Measurements from ENCODE around the gene UBTF. TPM values are rescaled to one million over a fixed set of nuclear protein-coding genes. Genes with fewer than 3 reads are reported as not detected.

The UBTF gene
- total RNA-seq, 1 donor from 2014 or later = 23.7 TPM

GRCh38 chr17:44171931-44172455 is 47.5 kb downstream of the UBTF start:
- Mint-ChIP-seq H3K9me3 (no peaks in the 10 kb centered on the region), H3K27ac (peak overlapping the region; percentile 60), H3K36me3 (peaks cover 10% of the 10 kb centered on the region), H3K4me1 (peaks cover 21% of the 10 kb centered on the region), H3K4me3 (no peak overlapping the region), H3K27me3 (ENCODE audit: insufficient read depth, low read depth) (peaks cover 3% of the 10 kb centered on the region)
- no peak overlapping the region for H3K4me2 ChIP-seq
- H4K20me1 ChIP-seq (ENCODE audit: low read depth) = no peaks in the 10 kb centered on the region
- no peaks in the 10 kb centered on the region for H3K27me3 ChIP-seq
- H3K27ac ChIP-seq = no peak overlapping the region
- no peak overlapping the region for H3K9ac ChIP-seq
- no peak overlapping the region for H2AFZ ChIP-seq (replicated peaks)
- no peaks in the 10 kb centered on the region for H3K36me3 ChIP-seq
- H3K9me3 ChIP-seq (ENCODE audit: low read depth) = no peaks in the 10 kb centered on the region
- TF ChIP-seq EZH2phosphoT487 (IDR thresholded peaks at IDR 0.05) (no peak), EZH2 (IDR thresholded peaks at IDR 0.05) (no peak)
- TF ChIP-seq, protein P1, sequence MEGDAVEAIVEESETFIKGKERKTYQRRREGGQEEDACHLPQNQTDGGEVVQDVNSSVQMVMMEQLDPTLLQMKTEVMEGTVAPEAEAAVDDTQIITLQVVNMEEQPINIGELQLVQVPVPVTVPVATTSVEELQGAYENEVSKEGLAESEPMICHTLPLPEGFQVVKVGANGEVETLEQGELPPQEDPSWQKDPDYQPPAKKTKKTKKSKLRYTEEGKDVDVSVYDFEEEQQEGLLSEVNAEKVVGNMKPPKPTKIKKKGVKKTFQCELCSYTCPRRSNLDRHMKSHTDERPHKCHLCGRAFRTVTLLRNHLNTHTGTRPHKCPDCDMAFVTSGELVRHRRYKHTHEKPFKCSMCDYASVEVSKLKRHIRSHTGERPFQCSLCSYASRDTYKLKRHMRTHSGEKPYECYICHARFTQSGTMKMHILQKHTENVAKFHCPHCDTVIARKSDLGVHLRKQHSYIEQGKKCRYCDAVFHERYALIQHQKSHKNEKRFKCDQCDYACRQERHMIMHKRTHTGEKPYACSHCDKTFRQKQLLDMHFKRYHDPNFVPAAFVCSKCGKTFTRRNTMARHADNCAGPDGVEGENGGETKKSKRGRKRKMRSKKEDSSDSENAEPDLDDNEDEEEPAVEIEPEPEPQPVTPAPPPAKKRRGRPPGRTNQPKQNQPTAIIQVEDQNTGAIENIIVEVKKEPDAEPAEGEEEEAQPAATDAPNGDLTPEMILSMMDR (IDR thresholded peaks at IDR 0.05) = no peak
- peaks cover 3% of the 10 kb centered on the region for H3F3A ChIP-seq (ENCODE audit: low read depth)
- DNase-seq (ENCODE audit: low spot score) = no peak
- no peak overlapping the region for H3K4me3 ChIP-seq
- H3K4me1 ChIP-seq = peaks cover 11% of the 10 kb centered on the region
- H3K79me2 ChIP-seq (ENCODE audit: low read depth) = no peaks in the 10 kb centered on the region

DNA sequence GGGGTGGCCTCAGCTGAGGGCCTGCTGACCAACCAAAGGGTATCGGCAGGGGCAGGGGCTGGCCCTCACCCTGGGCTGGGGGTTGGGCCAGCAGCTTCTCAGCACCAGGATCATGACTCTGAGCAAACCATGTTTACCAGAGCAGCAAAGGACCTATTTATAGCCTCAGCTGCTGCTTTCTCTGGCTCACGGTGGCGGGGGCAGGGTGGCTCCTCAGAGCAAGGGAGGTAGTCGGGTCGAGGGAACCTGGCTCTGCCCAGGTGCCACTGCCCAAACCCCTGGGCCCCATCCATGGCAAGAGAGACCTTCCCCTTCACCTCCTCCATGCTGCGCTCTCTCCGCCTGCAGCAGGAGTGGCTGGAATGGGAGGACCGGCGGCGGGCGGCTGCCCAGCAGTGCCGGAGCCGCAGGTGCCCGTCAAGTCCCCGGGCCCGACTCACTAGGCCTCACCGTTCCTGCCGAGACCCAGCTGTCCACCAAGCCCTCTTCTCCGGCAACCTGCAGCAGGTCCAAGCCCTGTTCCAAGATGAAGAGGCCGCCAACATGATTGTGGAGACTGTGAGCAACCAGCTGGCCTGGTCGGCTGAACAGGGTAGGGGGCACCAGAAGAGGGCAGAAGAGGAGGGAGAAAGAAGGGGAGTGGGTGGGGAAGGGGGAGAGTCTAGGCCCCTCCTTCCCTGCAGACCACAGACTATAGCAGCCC is 48.8 kb downstream of the UBTF start, which contains the start of gene ASB16:
Gene ASB16, plus strand, starts transcription at position 206 of the 703 bp plus-strand sequence. Its CDS starts 86 bp downstream, at position 292.
- no peaks in the 10 kb centered on the region for H3K9me3 Mint-ChIP-seq
- DNase-seq (ENCODE audit: low spot score) = peak; percentile 40
- no peaks in the 10 kb centered on the region for H3K9me3 ChIP-seq (ENCODE audit: low read depth)
- H3F3A ChIP-seq (ENCODE audit: low read depth) = peaks cover 3% of the 10 kb centered on the region
- H3K4me1 Mint-ChIP-seq = peaks cover 21% of the 10 kb centered on the region
- H3K27me3 ChIP-seq = no peaks in the 10 kb centered on the region
- H3K4me3 Mint-ChIP-seq = no peak within 1 kb of the TSS
- no peaks in the 10 kb centered on the region for H3K36me3 ChIP-seq
- peaks cover 11% of the 10 kb centered on the region for H3K4me1 ChIP-seq
- no peak within 1 kb of the TSS for H2AFZ ChIP-seq (replicated peaks)
- TF ChIP-seq, protein P1 (IDR thresholded peaks at IDR 0.05) = peak; percentile 19
- no peak for TF ChIP-seq EZH2 (IDR thresholded peaks at IDR 0.05)
- H4K20me1 ChIP-seq (ENCODE audit: low read depth) = no peaks in the 10 kb centered on the region
- no peak within 1 kb of the TSS for H3K4me3 ChIP-seq
- H3K9ac ChIP-seq = no peak within 1 kb of the TSS
- H3K4me2 ChIP-seq = peak within 1 kb of the TSS; percentile 45
- H3K79me2 ChIP-seq (ENCODE audit: low read depth) = no peaks in the 10 kb centered on the region
- no peak within 1 kb of the TSS for H3K27ac Mint-ChIP-seq
- H3K27me3 Mint-ChIP-seq (ENCODE audit: insufficient read depth, low read depth) = peaks cover 4% of the 10 kb centered on the region
- peaks cover 5% of the 10 kb centered on the region for H3K36me3 Mint-ChIP-seq
- H3K27ac ChIP-seq = no peak within 1 kb of the TSS

DNA sequence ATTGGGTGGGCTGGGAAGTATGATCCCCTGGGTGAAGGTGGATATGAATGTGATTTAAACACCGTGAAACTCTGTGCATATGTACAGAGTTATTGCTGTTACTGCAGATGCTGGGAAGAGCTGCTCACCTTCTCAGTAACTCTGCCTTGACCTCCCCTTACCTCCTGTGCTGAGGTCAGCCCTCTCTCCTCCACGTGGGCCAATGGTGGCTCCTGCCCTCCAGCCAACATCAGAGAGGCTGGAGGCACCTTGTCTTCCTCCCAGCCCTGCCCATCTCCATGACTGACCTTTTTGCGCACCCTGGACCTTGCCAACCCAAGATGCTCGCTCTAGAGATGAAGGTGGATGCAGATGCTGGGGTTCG is 49.4 kb downstream of the UBTF start:
- Histone ChIP-seq H4K20me1 (ENCODE audit: low read depth) (no peaks in the 10 kb centered on the region), H3K27me3 (no peaks in the 10 kb centered on the region), H3K4me3 (no peak overlapping the region), H3K4me1 (peaks cover 11% of the 10 kb centered on the region), H3K27ac (no peak overlapping the region), H3K4me2 (no peak overlapping the region), H3K36me3 (no peaks in the 10 kb centered on the region), H3K9me3 (ENCODE audit: low read depth) (no peaks in the 10 kb centered on the region), H3K79me2 (ENCODE audit: low read depth) (no peaks in the 10 kb centered on the region), H3F3A (ENCODE audit: low read depth) (peaks cover 3% of the 10 kb centered on the region), H2AFZ (replicated peaks) (no peak overlapping the region), H3K9ac (no peak overlapping the region)
- DNase-seq (ENCODE audit: low spot score) = no peak
- TF ChIP-seq EZH2phosphoT487 (IDR thresholded peaks at IDR 0.05) (no peak), EZH2 (IDR thresholded peaks at IDR 0.05) (no peak)
- TF ChIP-seq, protein P1 (IDR thresholded peaks at IDR 0.05) = no peak
- H3K27ac Mint-ChIP-seq = no peak overlapping the region
- peaks cover 21% of the 10 kb centered on the region for H3K4me1 Mint-ChIP-seq
- H3K27me3 Mint-ChIP-seq (ENCODE audit: insufficient read depth, low read depth) = peaks cover 4% of the 10 kb centered on the region
- no peak overlapping the region for H3K4me3 Mint-ChIP-seq
- peaks cover 2% of the 10 kb centered on the region for H3K36me3 Mint-ChIP-seq
- H3K9me3 Mint-ChIP-seq = no peaks in the 10 kb centered on the region

All from neural progenitor cell (in vitro differentiated cells).